H1 (cell line): ENCODE data around the gene IL23A. TPM values are rescaled to one million over a fixed set of nuclear protein-coding genes. Genes with fewer than 3 reads are reported as not detected.

Source experiments
- CHD2 ChIP-seq: IDR thresholded peaks from 2 replicates; pipeline ENCODE4 v1.6.1; 2012; ENCODE audit warnings: low read length, improper control_type of control experiment
- CHD7 ChIP-seq: fragments of 300-600 bp; sonication (generic); IDR thresholded peaks from 2 replicates; pipeline ENCODE4 v1.7.1; 2012; ENCODE audit warnings: low read length, moderate library complexity, mild to moderate bottlenecking, inconsistent platforms; ENCODE audit not compliant: insufficient replicate concordance
- EP300 ChIP-seq, 2 experiments: IDR thresholded peaks; 1 replicate in 1 of 2; 2 replicates in 1 of 2; pipeline ENCODE4 v1.6.1; 2011 to 2012; ENCODE audit warnings: low read depth in 2 of 2, low read length in 2 of 2, mild to moderate bottlenecking in 2 of 2, borderline replicate concordance in 1 of 2, inconsistent platforms in 1 of 2, moderate library complexity in 1 of 2
- JUN ChIP-seq: IDR thresholded peaks from 2 replicates; pipeline ENCODE4 v1.6.1; 2011; ENCODE audit warnings: low read depth, mild to moderate bottlenecking, improper control_type of control experiment, low read length
- RBBP5 ChIP-seq: IDR thresholded peaks from 2 replicates; pipeline ENCODE4 v1.7.1; 2012; ENCODE audit warnings: low read depth, mild to moderate bottlenecking, inconsistent platforms, low read length, moderate library complexity, borderline replicate concordance
- RFX5 ChIP-seq: IDR thresholded peaks from 2 replicates; pipeline ENCODE4 v1.6.1; 2011; ENCODE audit warnings: low read depth, low read length, improper control_type of control experiment, borderline replicate concordance
- SIX5 ChIP-seq: IDR thresholded peaks from 2 replicates; pipeline ENCODE4 v1.6.1; 2011; ENCODE audit warnings: mild to moderate bottlenecking, low read depth, low read length
- SP2 ChIP-seq: IDR thresholded peaks from 2 replicates; pipeline ENCODE4 v1.6.1; 2012; ENCODE audit warnings: mild to moderate bottlenecking, low read length, inconsistent platforms
- SRF ChIP-seq: IDR thresholded peaks from 2 replicates; pipeline ENCODE4 v1.6.1; 2011; ENCODE audit warnings: mild to moderate bottlenecking, low read depth, low read length, moderate library complexity
- SUZ12 ChIP-seq: fragments of 200-600 bp; sonication (generic); IDR thresholded peaks from 2 replicates; pipeline ENCODE4 v1.6.1; 2012; ENCODE audit warnings: mild to moderate bottlenecking, inconsistent platforms, low read length, moderate library complexity, mixed read lengths
- TEAD4 ChIP-seq: IDR thresholded peaks from 2 replicates; pipeline ENCODE4 v1.6.1; 2012; ENCODE audit warnings: low read depth, low read length, inconsistent platforms, mixed read lengths
- YY1 ChIP-seq: IDR thresholded peaks from 2 replicates; pipeline ENCODE4 v1.6.1; 2011; ENCODE audit warnings: low read depth, mild to moderate bottlenecking, low read length
- polyA plus RNA-seq, 7 experiments: library from polyadenylated mRNA; depleted of rRNA in 3 of 7; stranded (reverse) in 5 of 7; unstranded in 2 of 7; fragments of >200 nt in 5 of 7; fragments of 200-250 nt in 2 of 7; gene quantifications; 1 replicate in 5 of 7; 2 replicates in 1 of 7; 4 replicates in 1 of 7; pipeline versions ENCODE4 v1.2.1 to v1.2.3, GENCODE V29; 2011 to 2013; ENCODE audit warnings: missing spikeins in 2 of 7, mixed read lengths in 2 of 7
- total RNA-seq: library from RNA; stranded (reverse); fragmentation: NEBNext Ultra II Directional; extraction: Animal tissue kit (Norgen Biotek cat#: 25700); gene quantifications from 2 replicates; pipeline ENCODE4 v1.2.1, GENCODE V29; 2021

IL23A gene
- total and polyA plus RNA-seq, 2 of the 8 experiments (the other 6 are each of a cell fraction or from before 2014, with no cell fraction given) = 2.3 to 3.6 TPM

GRCh38 chr12:56330936-56331490 lies 7.7 kb upstream of the IL23A start (continued):
- TF ChIP-seq CHD7 = no peak
- TF ChIP-seq RBBP5 = no peak
- TF ChIP-seq CHD2 = no peak
- no peak for TF ChIP-seq SP2
- TF ChIP-seq RFX5 = no peak
- TF ChIP-seq SIX5 = no peak
- TF ChIP-seq YY1 = no peak
- no peak for TF ChIP-seq JUN
- TF ChIP-seq TEAD4 = no peak
- no peak for TF ChIP-seq EP300 (IDR thresholded peaks at IDR 0.05; ENCODE audit: borderline replicate concordance in 1 of 2, low read depth in 2 of 2, low read length in 2 of 2)
- TF ChIP-seq SRF = no peak
- TF ChIP-seq SUZ12 = no peak
